ENCODE results near the gene PRSS16. TPM values are rescaled to one million over a fixed set of nuclear protein-coding genes. Genes with fewer than 3 reads are reported as not detected.

The PRSS16 gene
- total RNA-seq, 2 donors from 2014 or later = 5.3 to 5.6 TPM

DNA sequence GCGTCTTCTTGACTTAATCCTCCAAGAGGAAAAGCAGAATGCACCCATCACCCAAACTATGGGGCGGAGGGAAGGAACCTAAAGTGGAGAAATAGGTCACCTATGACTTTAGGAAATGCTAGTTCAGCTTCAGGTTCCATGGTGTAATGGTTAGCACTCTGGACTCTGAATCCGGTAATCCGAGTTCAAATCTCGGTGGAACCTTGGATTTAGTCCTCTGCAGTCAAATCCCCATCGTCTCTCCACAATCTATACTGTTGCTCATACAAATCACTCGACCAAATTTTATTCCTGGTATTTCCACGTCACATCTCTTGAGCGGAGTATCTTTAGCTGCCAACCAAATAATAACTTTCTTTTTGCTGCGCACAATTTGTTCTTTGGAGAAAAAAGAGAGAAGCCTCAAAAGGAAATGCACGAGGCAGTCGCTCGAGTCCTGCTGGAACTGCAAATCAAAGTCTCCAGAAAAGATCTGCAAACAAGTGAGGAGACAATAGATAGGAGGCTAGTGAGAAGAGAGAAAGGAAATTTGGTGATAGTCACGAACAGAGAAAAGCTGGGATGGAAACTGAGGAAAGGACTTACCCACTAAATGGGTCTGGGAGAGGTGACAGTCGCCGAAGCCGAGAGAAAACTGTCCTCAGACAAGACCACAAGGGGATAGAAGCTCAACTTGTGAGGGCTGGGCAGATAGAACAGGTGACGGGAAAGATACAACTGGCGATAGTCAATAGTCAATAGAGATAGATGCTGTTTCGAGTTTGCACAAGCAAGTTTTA is 48.0 kb downstream of the PRSS16 start:
- Mint-ChIP-seq H3K27me3 (ENCODE audit: low read depth) (peaks cover 96% of the 10 kb centered on the region), H3K4me3 (peak overlapping the region; percentile 23 to 45), H3K9me3 (peaks cover 9 to 10% of the 10 kb centered on the region in 2 donors), H3K27ac (no peak overlapping the region), H3K4me1 (ENCODE audit: low read depth) (peaks cover 33% of the 10 kb centered on the region), H3K36me3 (ENCODE audit: insufficient read depth in 2 of 2) (peaks cover 10 to 20% of the 10 kb centered on the region in 2 donors)
- ATAC-seq (replicated peaks in 1 of 2) = peak in 1 of 2 donors; percentile 25
- DNase-seq = no peak

- Mint-ChIP-seq H3K4me3 (peak overlapping the region; percentile 21 to 45), H3K4me1 (ENCODE audit: low read depth) (peaks cover 27% of the 10 kb centered on the region), H3K36me3 (ENCODE audit: insufficient read depth in 2 of 2) (peaks cover 10 to 19% of the 10 kb centered on the region in 2 donors), H3K9me3 (peaks cover 9 to 10% of the 10 kb centered on the region in 2 donors), H3K27me3 (ENCODE audit: low read depth) (peaks cover 94% of the 10 kb centered on the region), H3K27ac (no peak overlapping the region)
- ATAC-seq (replicated peaks in 1 of 2) = no peak
- DNase-seq = no peak
These were observed 48.7 kb downstream of the PRSS16 start for GRCh38 chr6:27296106-27296783.

DNA sequence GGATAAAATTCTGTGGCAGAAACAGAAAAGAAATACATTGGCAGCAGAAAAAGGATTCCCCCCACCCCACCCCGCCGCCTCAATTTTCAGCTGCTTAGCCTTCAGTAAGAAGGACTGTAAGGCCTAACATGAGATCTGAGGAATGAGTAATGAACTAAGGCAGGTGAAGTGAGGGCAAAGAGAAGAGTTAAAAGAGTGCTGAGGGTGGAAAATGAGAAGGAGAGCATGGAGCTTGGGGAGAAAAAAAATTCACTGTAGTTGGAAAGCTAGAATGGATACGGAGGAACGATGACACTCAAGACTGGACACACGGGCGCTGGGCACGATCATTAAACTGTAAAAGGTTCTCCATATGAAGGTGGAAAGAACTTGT is 50.0 kb downstream of the PRSS16 start:
- Mint-ChIP-seq H3K4me3 (peak overlapping the region; percentile 2 to 9), H3K27ac (peak overlapping the region; percentile 8), H3K4me1 (ENCODE audit: low read depth) (peaks cover 27% of the 10 kb centered on the region), H3K36me3 (ENCODE audit: insufficient read depth in 2 of 2) (peaks cover 13 to 18% of the 10 kb centered on the region in 2 donors), H3K27me3 (ENCODE audit: low read depth) (peaks cover 94% of the 10 kb centered on the region), H3K9me3 (peaks cover 6 to 7% of the 10 kb centered on the region in 2 donors)
- ATAC-seq (replicated peaks in 1 of 2) = no peak
- DNase-seq = no peak

GRCh38 chr6:27297857-27298730 is 50.6 kb downstream of the PRSS16 start:
- H3K9me3 Mint-ChIP-seq = peaks cover 6 to 7% of the 10 kb centered on the region in 2 donors
- peaks cover 31% of the 10 kb centered on the region for H3K4me1 Mint-ChIP-seq (ENCODE audit: low read depth)
- H3K27me3 Mint-ChIP-seq (ENCODE audit: low read depth) = peaks cover 98% of the 10 kb centered on the region
- peaks cover 15 to 18% of the 10 kb centered on the region in 2 donors for H3K36me3 Mint-ChIP-seq (ENCODE audit: insufficient read depth in 2 of 2)
- peak overlapping the region; percentile 2 to 9 for H3K4me3 Mint-ChIP-seq
- peak overlapping the region; percentile 8 for H3K27ac Mint-ChIP-seq
- peak in 1 of 2 donors; percentile 22 for ATAC-seq (replicated peaks in 1 of 2)
- DNase-seq = no peak

DNA sequence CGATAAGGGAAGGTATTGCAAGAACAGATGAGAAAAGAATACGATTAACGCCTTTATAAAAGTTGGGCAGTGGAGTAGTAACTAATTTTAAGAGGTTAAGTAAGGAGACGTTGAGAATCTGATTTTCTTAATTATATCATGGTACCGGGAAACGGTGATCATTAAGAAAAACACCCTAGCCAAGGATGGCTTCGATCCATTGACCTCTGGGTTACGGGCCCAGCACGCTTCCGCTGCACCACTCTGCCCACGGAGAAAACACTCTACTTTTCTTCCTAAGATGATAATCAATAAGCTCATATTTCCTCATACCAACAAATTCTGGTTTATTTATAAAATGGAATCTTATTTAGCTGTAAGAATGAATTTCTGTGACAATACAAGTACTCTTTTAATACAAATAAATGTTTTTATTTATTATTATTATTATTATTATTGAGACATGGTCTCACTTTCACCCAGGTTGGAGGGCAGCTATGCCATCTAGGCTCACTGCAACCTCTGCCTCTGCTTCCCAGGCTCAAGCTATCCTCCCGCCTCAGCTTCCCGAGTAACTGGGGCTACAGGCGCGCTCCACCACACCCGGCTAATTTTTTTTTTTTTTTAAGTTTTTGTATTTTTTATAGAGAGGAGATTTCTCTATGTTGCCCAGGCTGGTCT is 56.2 kb downstream of the PRSS16 start:
- peaks cover 5% of the 10 kb centered on the region for H3K4me1 Mint-ChIP-seq (ENCODE audit: low read depth)
- H3K27me3 Mint-ChIP-seq (ENCODE audit: low read depth) = peaks cover 89% of the 10 kb centered on the region
- DNase-seq (no peak), ATAC-seq (replicated peaks in 1 of 2) (no peak)
- H3K27ac Mint-ChIP-seq = no peak overlapping the region
- peaks cover 0 to 4% of the 10 kb centered on the region in 2 donors for H3K9me3 Mint-ChIP-seq
- peaks cover 8 to 11% of the 10 kb centered on the region in 2 donors for H3K36me3 Mint-ChIP-seq (ENCODE audit: insufficient read depth in 2 of 2)
- no peak overlapping the region for H3K4me3 Mint-ChIP-seq

Other genes starting within 250 kb of the PRSS16 start
- gene POM121L2, start 64.6 kb downstream of the PRSS16 start, total RNA-seq = not detected
- gene ZNF391, start 141.1 kb downstream of the PRSS16 start, total RNA-seq = 10 to 100 TPM in 1 of 2 donors, 1 to 10 TPM in 1; 3.9 to 10.1 TPM
- gene ZNF184, start 225.4 kb downstream of the PRSS16 start, total RNA-seq = 10 to 100 TPM; 12.3 to 13.1 TPM

Measured in activated T-cell treated with anti-CD3 and anti-CD28 coated beads, Interleukin-2, amount 50 U/mL, for 72 hours (primary cell).